ENCODE data around the gene SYT7.

GRCh38 chr11:61613870-61614269, 33.0 kb upstream of the SYT7 start:
- TF ChIP-seq, protein P1, sequence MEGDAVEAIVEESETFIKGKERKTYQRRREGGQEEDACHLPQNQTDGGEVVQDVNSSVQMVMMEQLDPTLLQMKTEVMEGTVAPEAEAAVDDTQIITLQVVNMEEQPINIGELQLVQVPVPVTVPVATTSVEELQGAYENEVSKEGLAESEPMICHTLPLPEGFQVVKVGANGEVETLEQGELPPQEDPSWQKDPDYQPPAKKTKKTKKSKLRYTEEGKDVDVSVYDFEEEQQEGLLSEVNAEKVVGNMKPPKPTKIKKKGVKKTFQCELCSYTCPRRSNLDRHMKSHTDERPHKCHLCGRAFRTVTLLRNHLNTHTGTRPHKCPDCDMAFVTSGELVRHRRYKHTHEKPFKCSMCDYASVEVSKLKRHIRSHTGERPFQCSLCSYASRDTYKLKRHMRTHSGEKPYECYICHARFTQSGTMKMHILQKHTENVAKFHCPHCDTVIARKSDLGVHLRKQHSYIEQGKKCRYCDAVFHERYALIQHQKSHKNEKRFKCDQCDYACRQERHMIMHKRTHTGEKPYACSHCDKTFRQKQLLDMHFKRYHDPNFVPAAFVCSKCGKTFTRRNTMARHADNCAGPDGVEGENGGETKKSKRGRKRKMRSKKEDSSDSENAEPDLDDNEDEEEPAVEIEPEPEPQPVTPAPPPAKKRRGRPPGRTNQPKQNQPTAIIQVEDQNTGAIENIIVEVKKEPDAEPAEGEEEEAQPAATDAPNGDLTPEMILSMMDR (IDR thresholded peaks at IDR 0.05): no peak
- TF ChIP-seq POLR2A (IDR thresholded peaks at IDR 0.05): no peak
